Breast epithelium (tissue), 3 donors: ENCODE measurements around the gene CCNB2.

ENCODE experiments used
- CTCF ChIP-seq, 3 donors: fragments of 450-650 bp; IDR thresholded peaks; one replicate each; pipeline ENCODE4 v1.5.1; 2016 to 2017; ENCODE audit warnings: antibody characterized with exemption in 3 of 3, mild to moderate bottlenecking in 3 of 3, moderate library complexity in 3 of 3
- POLR2A ChIP-seq: fragments of 450-650 bp; IDR thresholded peaks from one replicate; pipeline ENCODE4 v1.6.1; 2016; ENCODE audit warnings: antibody characterized with exemption, mild to moderate bottlenecking, moderate library complexity

- TF ChIP-seq CTCF (IDR thresholded peaks at IDR 0.05), result no peak
- no peak for TF ChIP-seq POLR2A
Measured at GRCh38 chr15:59147666-59148065, 42.7 kb downstream of the CCNB2 start.
